Measurements from ENCODE around the gene FILIP1L. TPM values are rescaled to one million over a fixed set of nuclear protein-coding genes. Genes with fewer than 3 reads are reported as not detected.

FILIP1L gene
- total and polyA plus RNA-seq, 2 of the 13 experiments (the other 11 are each of a cell fraction or from before 2014, with no cell fraction given) = 8.1 to 187 TPM

DNA sequence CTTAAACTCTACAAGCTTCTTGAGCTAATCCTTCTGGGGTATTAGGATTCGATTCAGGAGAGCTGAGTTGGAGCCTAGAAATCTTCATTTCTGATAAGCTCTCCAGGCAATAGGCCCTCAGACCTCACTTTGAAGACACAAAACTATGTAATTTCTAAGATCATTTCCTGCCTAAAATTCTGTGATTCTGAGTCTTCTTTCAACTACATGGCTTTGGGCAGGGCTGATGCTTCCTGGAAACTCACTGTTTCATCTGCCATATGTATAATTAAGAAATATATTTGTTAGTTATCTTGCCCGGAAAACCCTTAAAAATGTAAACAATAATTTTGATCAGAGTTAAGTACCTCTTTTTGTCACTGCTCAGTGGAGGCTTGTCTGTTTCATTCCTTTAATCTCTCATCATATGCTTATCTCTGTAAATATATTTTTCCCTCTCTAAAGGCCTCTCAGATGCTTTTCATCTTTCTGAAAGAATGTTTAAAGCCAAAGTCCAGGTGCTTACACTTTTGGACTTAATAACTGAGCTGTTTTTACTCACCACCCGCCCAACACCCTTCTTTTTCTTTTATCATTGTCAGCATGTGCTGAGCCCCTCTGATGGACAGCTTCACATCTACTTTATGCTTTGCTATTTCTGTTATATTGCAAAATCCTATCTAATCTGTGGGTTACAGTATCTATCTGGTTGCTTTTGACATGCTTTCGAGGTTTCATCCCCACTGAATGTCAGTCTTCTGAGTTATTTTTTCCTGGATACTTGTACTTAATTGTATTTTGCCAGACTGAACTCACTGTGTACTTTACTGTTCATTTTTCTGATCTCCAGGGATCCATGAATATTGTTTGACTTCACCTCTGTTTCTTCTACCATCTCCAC, 38.2 kb downstream of the FILIP1L start (continued):
- TF ChIP-seq, protein P1, sequence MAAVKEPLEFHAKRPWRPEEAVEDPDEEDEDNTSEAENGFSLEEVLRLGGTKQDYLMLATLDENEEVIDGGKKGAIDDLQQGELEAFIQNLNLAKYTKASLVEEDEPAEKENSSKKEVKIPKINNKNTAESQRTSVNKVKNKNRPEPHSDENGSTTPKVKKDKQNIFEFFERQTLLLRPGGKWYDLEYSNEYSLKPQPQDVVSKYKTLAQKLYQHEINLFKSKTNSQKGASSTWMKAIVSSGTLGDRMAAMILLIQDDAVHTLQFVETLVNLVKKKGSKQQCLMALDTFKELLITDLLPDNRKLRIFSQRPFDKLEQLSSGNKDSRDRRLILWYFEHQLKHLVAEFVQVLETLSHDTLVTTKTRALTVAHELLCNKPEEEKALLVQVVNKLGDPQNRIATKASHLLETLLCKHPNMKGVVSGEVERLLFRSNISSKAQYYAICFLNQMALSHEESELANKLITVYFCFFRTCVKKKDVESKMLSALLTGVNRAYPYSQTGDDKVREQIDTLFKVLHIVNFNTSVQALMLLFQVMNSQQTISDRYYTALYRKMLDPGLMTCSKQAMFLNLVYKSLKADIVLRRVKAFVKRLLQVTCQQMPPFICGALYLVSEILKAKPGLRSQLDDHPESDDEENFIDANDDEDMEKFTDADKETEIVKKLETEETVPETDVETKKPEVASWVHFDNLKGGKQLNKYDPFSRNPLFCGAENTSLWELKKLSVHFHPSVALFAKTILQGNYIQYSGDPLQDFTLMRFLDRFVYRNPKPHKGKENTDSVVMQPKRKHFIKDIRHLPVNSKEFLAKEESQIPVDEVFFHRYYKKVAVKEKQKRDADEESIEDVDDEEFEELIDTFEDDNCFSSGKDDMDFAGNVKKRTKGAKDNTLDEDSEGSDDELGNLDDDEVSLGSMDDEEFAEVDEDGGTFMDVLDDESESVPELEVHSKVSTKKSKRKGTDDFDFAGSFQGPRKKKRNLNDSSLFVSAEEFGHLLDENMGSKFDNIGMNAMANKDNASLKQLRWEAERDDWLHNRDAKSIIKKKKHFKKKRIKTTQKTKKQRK (IDR thresholded peaks at IDR 0.05; ENCODE audit: low read length) = no peak
- TF ChIP-seq ZNF343 (CRISPR knock-in tag; IDR thresholded peaks at IDR 0.05) (no peak), CHCHD3 (CRISPR knock-in tag; IDR thresholded peaks at IDR 0.05) (no peak), KMT2A (CRISPR knock-in tag; IDR thresholded peaks at IDR 0.05) (no peak), POLR2G (IDR thresholded peaks at IDR 0.05; ENCODE audit: low read depth, low read length) (no peak), KMT2B (CRISPR knock-in tag; IDR thresholded peaks at IDR 0.05) (no peak), ZNF562 (CRISPR knock-in tag; IDR thresholded peaks at IDR 0.05; ENCODE audit: borderline replicate concordance) (no peak), POLR2A (IDR thresholded peaks at IDR 0.05; ENCODE audit: insufficient read depth in 1 of 2, low read depth in 2 of 2, low read length in 2 of 2) (no peak), ATF7-NPFF (CRISPR knock-in tag; IDR thresholded peaks at IDR 0.05; ENCODE audit: low read depth) (no peak), ZNF24 (IDR thresholded peaks at IDR 0.05) (no peak), MBD4 (IDR thresholded peaks at IDR 0.05; ENCODE audit: borderline replicate concordance, low read length) (peak; percentile 96), FOXO1 (CRISPR knock-in tag; IDR thresholded peaks at IDR 0.05) (peak; percentile 81), ZNF678 (CRISPR knock-in tag; IDR thresholded peaks at IDR 0.05) (no peak), NCOA1 (CRISPR knock-in tag; IDR thresholded peaks at IDR 0.05) (no peak), GPN1 (CRISPR knock-in tag; IDR thresholded peaks at IDR 0.05; ENCODE audit: borderline replicate concordance) (no peak), POGZ (CRISPR knock-in tag; IDR thresholded peaks at IDR 0.05) (peak; percentile 45; the same call in 1 of the 2 replicates), SOX6 (IDR thresholded peaks at IDR 0.05) (no peak), SOX6 (CRISPR knock-in tag; IDR thresholded peaks at IDR 0.05) (peak; percentile 89)
- TF ChIP-seq, protein P2, sequence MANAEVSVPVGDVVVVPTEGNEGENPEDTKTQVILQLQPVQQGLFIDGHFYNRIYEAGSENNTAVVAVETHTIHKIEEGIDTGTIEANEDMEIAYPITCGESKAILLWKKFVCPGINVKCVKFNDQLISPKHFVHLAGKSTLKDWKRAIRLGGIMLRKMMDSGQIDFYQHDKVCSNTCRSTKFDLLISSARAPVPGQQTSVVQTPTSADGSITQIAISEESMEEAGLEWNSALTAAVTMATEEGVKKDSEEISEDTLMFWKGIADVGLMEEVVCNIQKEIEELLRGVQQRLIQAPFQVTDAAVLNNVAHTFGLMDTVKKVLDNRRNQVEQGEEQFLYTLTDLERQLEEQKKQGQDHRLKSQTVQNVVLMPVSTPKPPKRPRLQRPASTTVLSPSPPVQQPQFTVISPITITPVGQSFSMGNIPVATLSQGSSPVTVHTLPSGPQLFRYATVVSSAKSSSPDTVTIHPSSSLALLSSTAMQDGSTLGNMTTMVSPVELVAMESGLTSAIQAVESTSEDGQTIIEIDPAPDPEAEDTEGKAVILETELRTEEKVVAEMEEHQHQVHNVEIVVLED (CRISPR knock-in tag; IDR thresholded peaks at IDR 0.05; ENCODE audit: borderline replicate concordance) = 0 out of 2 replicates have a peak, but pooled peaks have one; percentile 11
- TF ChIP-seq, protein P3, sequence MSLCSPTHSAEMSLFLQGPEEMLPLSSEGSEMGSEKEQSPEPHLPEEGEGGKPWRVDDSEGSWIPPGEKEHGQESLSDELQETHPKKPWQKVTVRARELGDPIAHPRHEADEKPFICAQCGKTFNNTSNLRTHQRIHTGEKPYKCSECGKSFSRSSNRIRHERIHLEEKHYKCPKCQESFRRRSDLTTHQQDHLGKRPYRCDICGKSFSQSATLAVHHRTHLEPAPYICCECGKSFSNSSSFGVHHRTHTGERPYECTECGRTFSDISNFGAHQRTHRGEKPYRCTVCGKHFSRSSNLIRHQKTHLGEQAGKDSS (CRISPR knock-in tag; IDR thresholded peaks at IDR 0.05; ENCODE audit: borderline replicate concordance, low read depth) = no peak
- TF ChIP-seq, protein P4, sequence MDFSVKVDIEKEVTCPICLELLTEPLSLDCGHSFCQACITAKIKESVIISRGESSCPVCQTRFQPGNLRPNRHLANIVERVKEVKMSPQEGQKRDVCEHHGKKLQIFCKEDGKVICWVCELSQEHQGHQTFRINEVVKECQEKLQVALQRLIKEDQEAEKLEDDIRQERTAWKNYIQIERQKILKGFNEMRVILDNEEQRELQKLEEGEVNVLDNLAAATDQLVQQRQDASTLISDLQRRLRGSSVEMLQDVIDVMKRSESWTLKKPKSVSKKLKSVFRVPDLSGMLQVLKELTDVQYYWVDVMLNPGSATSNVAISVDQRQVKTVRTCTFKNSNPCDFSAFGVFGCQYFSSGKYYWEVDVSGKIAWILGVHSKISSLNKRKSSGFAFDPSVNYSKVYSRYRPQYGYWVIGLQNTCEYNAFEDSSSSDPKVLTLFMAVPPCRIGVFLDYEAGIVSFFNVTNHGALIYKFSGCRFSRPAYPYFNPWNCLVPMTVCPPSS (IDR thresholded peaks at IDR 0.05) = no peak
- TF ChIP-seq, protein P5, sequence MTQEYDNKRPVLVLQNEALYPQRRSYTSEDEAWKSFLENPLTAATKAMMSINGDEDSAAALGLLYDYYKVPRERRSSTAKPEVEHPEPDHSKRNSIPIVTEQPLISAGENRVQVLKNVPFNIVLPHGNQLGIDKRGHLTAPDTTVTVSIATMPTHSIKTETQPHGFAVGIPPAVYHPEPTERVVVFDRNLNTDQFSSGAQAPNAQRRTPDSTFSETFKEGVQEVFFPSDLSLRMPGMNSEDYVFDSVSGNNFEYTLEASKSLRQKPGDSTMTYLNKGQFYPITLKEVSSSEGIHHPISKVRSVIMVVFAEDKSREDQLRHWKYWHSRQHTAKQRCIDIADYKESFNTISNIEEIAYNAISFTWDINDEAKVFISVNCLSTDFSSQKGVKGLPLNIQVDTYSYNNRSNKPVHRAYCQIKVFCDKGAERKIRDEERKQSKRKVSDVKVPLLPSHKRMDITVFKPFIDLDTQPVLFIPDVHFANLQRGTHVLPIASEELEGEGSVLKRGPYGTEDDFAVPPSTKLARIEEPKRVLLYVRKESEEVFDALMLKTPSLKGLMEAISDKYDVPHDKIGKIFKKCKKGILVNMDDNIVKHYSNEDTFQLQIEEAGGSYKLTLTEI (CRISPR knock-in tag; conservative IDR thresholded peaks at IDR 0.05) = no peak

Data from HepG2 (cell line).